CD4-positive, alpha-beta T cell (primary cell): ENCODE data around the gene PRMT1. TPM values are rescaled to one million over a fixed set of nuclear protein-coding genes. Genes with fewer than 3 reads are reported as not detected.

ENCODE experiments used
- ATAC-seq: fragments of 200-7000 bp; cut with Tn5 transposase; one replicate; pipeline ENCODE4 v1.10.0; 2022; ENCODE audit warnings: mild to moderate bottlenecking; ENCODE audit not compliant: poor library complexity
- CTCF ChIA-PET: fragments of 350-600 bp; sonication (Branson Sonifier 250); formaldehyde crosslinking; loops from one replicate; lab custom pipeline; 2021; ENCODE audit warnings: antibody characterized with exemption, inconsistent platforms; lab: Charles Lee
- POLR2A ChIA-PET: fragments of 350-600 bp; sonication (Branson Sonifier 250); formaldehyde crosslinking; loops from one replicate; lab custom pipeline; 2021; ENCODE audit warnings: antibody characterized with exemption, inconsistent platforms; lab: Charles Lee
- DNase-seq, 14 experiments: peaks; one replicate each; pipeline ENCODE4 v3.0.0-alpha.2; 2013 to 2020; ENCODE audit warnings: mixed read lengths in 2 of 14
- H3K27ac ChIP-seq, 2 donors: one replicate each; pipeline versions ENCODE4 v1.5.1 to v1.7.0; 2013; ENCODE audit warnings: low read length in 2 of 2, low read depth in 1 of 2, mild to moderate bottlenecking in 1 of 2
- H3K27me3 ChIP-seq, 2 experiments: 1 replicate in 1 of 2; 2 replicates in 1 of 2; pipeline versions ENCODE4 v1.6.1 to v1.7.0; 2013; ENCODE audit warnings: low read length in 2 of 2, control low read depth in 1 of 2, mild to moderate bottlenecking in 1 of 2, moderate library complexity in 1 of 2; ENCODE audit not compliant: insufficient read depth in 2 of 2, control insufficient read depth in 1 of 2
- H3K36me3 ChIP-seq: one replicate; pipeline ENCODE4 v1.6.1; 2013; ENCODE audit warnings: low read length, control low read depth; ENCODE audit not compliant: insufficient read depth
- H3K4me1 ChIP-seq: one replicate; pipeline ENCODE4 v1.6.1; 2013; ENCODE audit warnings: low read length, control low read depth; ENCODE audit not compliant: insufficient read depth
- H3K4me3 ChIP-seq: one replicate; pipeline ENCODE4 v1.5.1; 2013; ENCODE audit warnings: mild to moderate bottlenecking, low read length, moderate library complexity
- H3K9me3 ChIP-seq, 2 experiments: 1 replicate in 1 of 2; 2 replicates in 1 of 2; pipeline versions ENCODE4 v1.6.1 to v1.7.0; 2013; ENCODE audit warnings: low read length in 2 of 2, mild to moderate bottlenecking in 2 of 2, control low read depth in 1 of 2, moderate library complexity in 1 of 2; ENCODE audit not compliant: control insufficient read depth in 1 of 2, insufficient read depth in 1 of 2
- H3K27ac Mint-ChIP-seq: one replicate; pipeline ENCODE4 v1.8.0; 2020; ENCODE audit warnings: mixed read lengths
- H3K27me3 Mint-ChIP-seq: one replicate; pipeline ENCODE4 v1.8.0; 2021; ENCODE audit warnings: mixed read lengths
- H3K36me3 Mint-ChIP-seq: one replicate; pipeline ENCODE4 v1.8.0; 2021; ENCODE audit warnings: low read depth, mixed read lengths
- H3K4me1 Mint-ChIP-seq: one replicate; pipeline ENCODE4 v1.8.0; 2021; ENCODE audit warnings: low read depth, mixed read lengths
- H3K4me3 Mint-ChIP-seq: one replicate; pipeline ENCODE4 v1.8.0; 2020; ENCODE audit warnings: mild to moderate bottlenecking, mixed read lengths
- H3K9me3 Mint-ChIP-seq: one replicate; pipeline ENCODE4 v1.8.0; 2020; ENCODE audit warnings: mixed read lengths
- CTCF ChIP-seq: fragments of 200-600 bp; IDR thresholded peaks from one replicate; pipeline ENCODE4 v1.8.0; 2022; ENCODE audit warnings: antibody characterized with exemption, mild to moderate bottlenecking
- intact Hi-C, 2 experiments: fragments of 100-400 bp; cut with DNase I in 1 of 2; cut with micrococcal nuclease in 1 of 2; formaldehyde crosslinking; loops; one replicate each; pipeline versions ENCODE4 v1.15.1 to v1.9.0; 2023 to 2025; cut with DNase I, micrococcal nuclease
- total RNA-seq, 174 experiments: library from RNA in 2 of 174; stranded (reverse) in 2 of 174; gene quantifications; one replicate each; pipeline ENCODE4 v1.2.3 and lab custom pipeline; 2021 to 2026

Gene PRMT1
- total RNA-seq, 2 experiments from 2014 or later, result 41.5 to 46.4 TPM

- CTCF ChIA-PET, result interaction anchor here (0.8 to 3.4 kb wide), 6 partner anchors 13 to 174 kb away, joined by 3 to 22 read pairs (median 5); partner anchors contain the start of gene RRAS
- H3K9me3 ChIP-seq, result no peaks in the 10 kb centered on the region
- H3K27me3 Mint-ChIP-seq, result no peaks in the 10 kb centered on the region
- ATAC-seq (peak; percentile 72), DNase-seq (peak; percentile 95 to 100 (median 98))
- intact Hi-C loops, result loop anchor here (1.0 to 10.0 kb wide), 6 partner anchors 36 to 285 kb away; partner anchors contain the start of genes FLT3LG (in 1 of the 2), PRR12 (in 1 of the 2) and RPS11 (in 1 of the 2)
- no peak for TF ChIP-seq CTCF
- peaks cover 46% of the 10 kb centered on the region for H3K4me1 Mint-ChIP-seq
- H3K4me1 ChIP-seq, result peaks cover 56% of the 10 kb centered on the region
- peak overlapping the region; percentile 97 for H3K27ac Mint-ChIP-seq
- H3K36me3 Mint-ChIP-seq, result peaks cover 36% of the 10 kb centered on the region
- no peaks in the 10 kb centered on the region for H3K9me3 Mint-ChIP-seq
- peak overlapping the region; percentile 99 for H3K4me3 ChIP-seq
- peak overlapping the region; percentile 97 for H3K4me3 Mint-ChIP-seq
- H3K27ac ChIP-seq, result peak overlapping the region; percentile 98
- POLR2A ChIA-PET, result interaction anchor here (0.7 to 6.6 kb wide), 36 partner anchors 9 to 225 kb away, joined by 3 to 92 read pairs (median 6); partner anchors contain the start of genes ADM5, AKT1S1, ALDH16A1 and AP2A1
- peaks cover 19% of the 10 kb centered on the region for H3K36me3 ChIP-seq
- H3K27me3 ChIP-seq, result no peaks in the 10 kb centered on the region
Observed at GRCh38 chr19:49676784-49677230, 264 bp upstream of the PRMT1 start.

GRCh38 chr19:49677901-49678674 lies 1.0 kb downstream of the PRMT1 start:
- TF ChIP-seq CTCF, result peak; percentile 73
- Mint-ChIP-seq H3K4me1 (peaks cover 38% of the 10 kb centered on the region), H3K27me3 (no peaks in the 10 kb centered on the region), H3K4me3 (peak overlapping the region; percentile 91), H3K36me3 (peaks cover 45% of the 10 kb centered on the region), H3K9me3 (no peaks in the 10 kb centered on the region), H3K27ac (peak overlapping the region; percentile 97)
- peak overlapping the region; percentile 99 for H3K4me3 ChIP-seq
- ChIA-PET POLR2A (interaction anchor here (0.7 to 6.6 kb wide), 15 partner anchors 14 to 226 kb away, joined by 3 to 92 read pairs (median 7); partner anchors contain the start of genes ALDH16A1, BCL2L12, FUZ and IRF3), CTCF (interaction anchor here (0.6 to 3.4 kb wide), 14 partner anchors 11 to 226 kb away, joined by 3 to 22 read pairs (median 3); partner anchors contain the start of genes ADM5, BCL2L12, FLT3LG and IRF3)
- intact Hi-C loops, result loop anchor here (1.0 to 10.0 kb wide), 5 partner anchors 13 to 286 kb away; partner anchors contain the start of genes BCL2L12 (in 1 of the 2), FLT3LG (in 1 of the 2), IRF3 (in 1 of the 2) and RPS11 (in 1 of the 2)
- DNase-seq (peak; percentile 67 to 93 (median 80)), ATAC-seq (peak; percentile 14)
- H3K27ac ChIP-seq, result peak overlapping the region; percentile 98
- no peaks in the 10 kb centered on the region for H3K9me3 ChIP-seq
- H3K4me1 ChIP-seq, result peaks cover 50% of the 10 kb centered on the region
- peaks cover 29% of the 10 kb centered on the region for H3K36me3 ChIP-seq
- H3K27me3 ChIP-seq, result no peaks in the 10 kb centered on the region
